Eye (tissue), 1 donor: ENCODE data around the gene TAMM41.
"Not testable (repeated sequence)": the region's sequence is repeated elsewhere in the genome, so short reads cannot be mapped to it uniquely, and the experiment has no call there.

Experiments used
- DNase-seq: peaks from one replicate; pipeline ENCODE4 v3.0.0-alpha.2; 2015

TAMM41 gene

DNA sequence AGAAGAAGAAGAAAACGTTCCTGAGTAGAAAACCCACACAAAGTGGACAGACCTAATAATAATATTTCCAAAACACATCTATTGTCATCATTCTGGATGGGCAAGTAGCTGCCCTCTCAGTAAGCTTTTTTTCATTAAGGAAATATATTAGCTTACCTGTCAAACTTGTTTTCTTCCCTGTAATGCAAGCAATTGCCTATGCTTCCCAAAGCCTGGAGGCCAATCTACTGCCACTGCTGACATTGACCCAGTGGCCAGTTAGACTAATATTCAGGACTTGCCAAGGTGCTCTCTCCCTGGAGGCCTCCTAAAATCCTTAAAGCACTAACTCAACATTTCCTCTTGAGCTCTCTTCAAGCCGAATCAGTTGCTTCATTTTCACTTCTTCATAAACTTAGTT lies 86.7 kb downstream of the TAMM41 start:
- DNase-seq, result no peak

DNA sequence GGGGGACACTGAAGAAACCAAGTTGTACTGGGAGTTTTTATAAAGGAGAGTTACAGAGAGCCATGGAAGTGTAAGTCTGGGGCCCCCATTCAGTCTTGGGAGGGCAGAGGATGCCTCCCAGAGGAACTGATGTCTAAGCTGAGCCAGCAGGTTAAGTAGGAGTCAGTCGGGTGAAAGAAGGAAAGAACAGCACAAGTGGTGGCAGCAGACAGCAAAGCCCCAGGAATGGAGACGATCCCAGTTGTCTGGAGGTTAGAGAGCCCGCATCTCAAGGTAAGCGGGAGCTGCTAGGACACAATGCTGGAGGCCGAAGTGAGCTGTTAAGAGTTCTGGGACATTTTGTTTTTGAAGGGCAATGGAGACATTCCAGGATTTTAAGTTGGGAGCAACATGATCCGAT lies 88.8 kb downstream of the TAMM41 start:
- no peak for DNase-seq

GRCh38 chr3:11757441-11757875 lies 89.2 kb downstream of the TAMM41 start:
- DNase-seq, result peak; percentile 73

DNA sequence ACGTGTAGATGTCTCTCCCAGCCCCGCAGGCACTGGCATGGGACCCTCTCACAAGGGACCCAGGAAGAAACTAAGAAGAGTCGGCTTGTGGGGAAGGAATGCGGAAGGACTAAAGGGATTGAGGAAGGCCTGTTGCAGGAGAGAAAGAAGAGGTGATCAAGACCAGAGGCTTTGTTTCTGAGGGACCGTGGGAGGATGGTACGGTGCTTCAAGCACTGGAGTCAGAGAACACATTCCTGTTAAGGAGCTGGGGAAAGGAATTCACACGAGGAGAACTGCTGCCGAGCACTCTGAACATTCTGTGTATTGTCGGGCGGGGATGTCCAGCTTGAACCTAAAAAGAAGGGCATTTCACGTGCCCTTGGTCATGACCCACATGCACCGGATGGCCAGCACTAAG lies 91.4 kb downstream of the TAMM41 start:
- DNase-seq, result no peak

DNA sequence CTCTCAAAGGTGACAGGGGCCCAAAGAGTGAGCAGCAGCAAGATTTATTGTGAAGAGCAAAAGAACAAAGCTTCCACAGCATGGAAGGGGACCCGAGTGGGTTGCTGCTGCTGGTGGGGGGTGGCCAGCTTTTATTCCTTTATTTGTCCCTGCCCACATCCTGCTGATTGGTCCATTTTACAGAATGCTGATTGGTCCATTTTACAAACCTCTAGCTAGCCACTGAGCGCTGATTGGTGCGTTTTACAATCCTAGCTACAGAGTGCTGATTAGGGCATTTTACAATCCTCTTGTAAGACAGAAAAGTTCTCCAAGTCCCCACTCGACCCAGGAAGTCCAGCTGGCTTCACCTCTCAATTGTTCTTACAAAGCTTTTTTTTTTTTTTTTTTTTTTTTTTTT lies 94.4 kb downstream of the TAMM41 start:
- not testable (repeated sequence) for DNase-seq

- DNase-seq, result not testable (repeated sequence)
Measured at GRCh38 chr3:11748306-11748705, 98.4 kb downstream of the TAMM41 start.
